GM18505 (cell line): ENCODE data around the gene KCND1.

ENCODE experiments used
- ATAC-seq: cut with Tn5 transposase; IDR thresholded peaks from one replicate; pipeline ENCODE4 v1.9.1; 2021; ENCODE audit not compliant: unreplicated experiment
- POLR2A ChIP-seq: IDR thresholded peaks from 4 replicates; pipeline ENCODE4 v1.6.1; 2011; ENCODE audit warnings: borderline replicate concordance; ENCODE audit not compliant: insufficient read depth, insufficient read length; ENCODE audit errors: extremely low read depth

The KCND1 gene

GRCh38 chrX:48965959-48966358, 5.7 kb downstream of the KCND1 start:
- TF ChIP-seq POLR2A, result no peak
- no peak for ATAC-seq

DNA sequence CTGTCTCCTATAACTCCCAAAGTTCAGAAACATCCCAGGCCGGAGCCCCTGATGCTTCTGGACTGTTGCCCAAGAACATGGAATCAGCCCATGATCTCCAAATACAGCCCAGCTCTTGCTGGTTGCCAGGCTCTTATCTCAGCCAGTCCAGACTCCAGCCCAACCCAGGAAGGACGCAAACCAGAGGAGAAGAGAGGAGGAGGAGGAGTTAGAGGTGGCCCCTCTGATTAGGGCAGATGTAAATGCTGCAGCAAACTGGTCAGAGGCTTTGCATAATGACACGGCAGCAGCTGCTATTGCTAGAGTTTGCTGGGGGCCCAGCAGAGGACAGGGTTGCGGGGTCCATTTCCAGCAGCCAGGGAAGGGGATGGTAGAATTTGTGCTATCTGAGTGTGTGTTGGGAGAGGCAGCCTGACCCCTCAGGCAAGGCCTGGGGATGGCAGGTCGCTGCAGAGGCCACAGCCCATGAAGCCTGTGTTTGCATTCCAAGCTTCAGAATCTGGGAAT, 10.0 kb downstream of the KCND1 start:
- no peak for ATAC-seq
- TF ChIP-seq POLR2A, result no peak

DNA sequence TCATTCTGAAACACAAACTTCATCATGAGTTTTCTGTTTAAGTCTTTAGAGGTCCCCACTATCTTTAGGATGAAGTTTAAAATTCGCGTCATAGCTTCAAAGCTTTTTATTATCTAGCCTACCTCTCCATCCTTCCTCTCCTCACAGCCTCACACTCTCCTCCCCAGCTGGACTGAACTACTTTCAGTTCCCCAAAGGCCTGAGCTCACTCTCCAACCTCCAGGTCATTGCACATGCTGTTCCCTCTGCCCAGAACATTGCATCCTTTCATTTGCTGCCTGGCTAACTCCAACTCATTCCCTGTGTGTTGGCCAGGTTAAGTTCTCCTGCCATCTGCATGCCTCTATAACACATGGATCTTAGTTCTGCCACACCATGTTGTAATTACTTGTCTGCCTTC, 11.4 kb downstream of the KCND1 start:
- no peak for TF ChIP-seq POLR2A
- no peak for ATAC-seq

- ATAC-seq, result no peak
Measured at GRCh38 chrX:48958635-48959094, 13.0 kb downstream of the KCND1 start.

GRCh38 chrX:48957827-48958634, 13.6 kb downstream of the KCND1 start:
- peak; percentile 73 for ATAC-seq
- peak; percentile 28 for TF ChIP-seq POLR2A

More at GRCh38 chrX:48958635-48959094, 13.0 kb downstream of the KCND1 start:
- TF ChIP-seq POLR2A, result no peak

DNA sequence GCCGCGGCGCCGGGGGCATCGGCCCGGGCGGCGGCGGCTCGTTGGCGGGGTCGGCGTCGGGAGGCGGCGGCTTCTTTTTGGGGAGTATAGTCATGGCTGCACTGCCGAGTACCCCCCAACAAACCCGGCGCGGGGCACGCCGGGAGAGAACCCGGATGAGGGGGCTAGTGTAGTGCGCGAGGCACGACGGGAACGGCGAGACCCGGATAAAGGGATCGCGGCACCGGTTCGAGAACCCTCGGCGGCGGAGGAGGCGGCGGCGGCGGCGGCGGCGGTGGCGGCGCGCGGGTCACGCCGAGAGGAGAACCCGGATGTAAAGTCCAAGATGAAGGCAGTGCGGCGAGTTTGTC, 14.2 kb downstream of the KCND1 start, which contains the start of gene OTUD5:
OTUD5 (minus strand) TSS at position 131 of the 350 bp plus-strand sequence; CDS start at position 94, 37 bp downstream.
- peak; percentile 40 for ATAC-seq
- TF ChIP-seq POLR2A, result peak; percentile 54

DNA sequence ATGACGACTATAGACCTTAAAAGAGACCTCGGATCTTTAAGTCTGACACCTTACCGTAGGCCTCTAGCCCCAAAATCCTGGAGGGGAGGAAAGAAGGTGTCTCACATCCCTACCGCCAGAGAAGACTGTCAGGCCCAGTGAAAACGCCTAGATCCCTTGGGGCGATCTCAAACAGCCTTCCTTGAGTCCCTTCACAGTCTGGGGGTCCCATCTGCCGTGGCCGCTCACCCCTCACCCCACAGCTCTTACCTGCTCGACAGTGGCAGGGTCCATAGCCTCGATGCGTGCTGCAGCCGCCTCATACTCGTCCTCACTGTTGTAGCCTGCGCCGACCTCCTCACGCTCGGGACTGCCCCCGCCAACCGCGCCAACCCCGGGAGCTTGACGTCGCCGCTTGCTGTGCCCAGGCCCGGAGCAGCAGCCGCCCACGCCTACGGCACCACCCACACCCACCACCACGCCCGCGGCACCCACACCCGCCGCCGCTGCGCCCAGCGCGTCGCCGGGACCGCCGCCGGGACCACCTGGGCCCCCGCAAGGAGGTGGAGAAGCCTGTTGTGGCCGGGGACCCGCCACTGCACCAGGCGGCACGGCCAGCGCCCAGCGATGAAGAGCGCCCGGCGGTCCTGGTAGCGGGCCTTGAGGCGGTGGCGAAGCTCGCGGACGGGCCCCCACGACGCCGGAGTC, 14.8 kb downstream of the KCND1 start:
- ATAC-seq, result no peak
- no peak for TF ChIP-seq POLR2A

DNA sequence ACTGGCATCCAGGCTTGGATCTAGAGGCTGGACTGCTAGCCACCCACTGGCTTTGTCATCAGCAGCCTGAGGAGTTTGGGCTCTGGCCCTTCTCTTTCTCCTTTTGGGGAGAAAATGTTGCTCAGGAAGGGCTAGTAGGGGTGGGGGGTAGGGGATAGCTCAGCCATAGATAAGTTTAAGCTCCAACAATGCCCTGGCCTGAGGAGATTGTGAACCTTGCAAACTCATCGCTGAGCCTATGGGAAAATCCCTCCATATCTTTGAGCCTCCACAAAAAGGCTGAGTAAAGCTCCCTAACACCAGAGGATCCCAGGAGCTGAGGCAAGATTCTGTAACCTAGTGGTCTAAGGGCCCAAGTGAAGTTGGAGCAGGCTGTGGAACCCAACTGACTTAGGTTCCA, 23.1 kb downstream of the KCND1 start:
- TF ChIP-seq POLR2A, result no peak
- ATAC-seq, result no peak

DNA sequence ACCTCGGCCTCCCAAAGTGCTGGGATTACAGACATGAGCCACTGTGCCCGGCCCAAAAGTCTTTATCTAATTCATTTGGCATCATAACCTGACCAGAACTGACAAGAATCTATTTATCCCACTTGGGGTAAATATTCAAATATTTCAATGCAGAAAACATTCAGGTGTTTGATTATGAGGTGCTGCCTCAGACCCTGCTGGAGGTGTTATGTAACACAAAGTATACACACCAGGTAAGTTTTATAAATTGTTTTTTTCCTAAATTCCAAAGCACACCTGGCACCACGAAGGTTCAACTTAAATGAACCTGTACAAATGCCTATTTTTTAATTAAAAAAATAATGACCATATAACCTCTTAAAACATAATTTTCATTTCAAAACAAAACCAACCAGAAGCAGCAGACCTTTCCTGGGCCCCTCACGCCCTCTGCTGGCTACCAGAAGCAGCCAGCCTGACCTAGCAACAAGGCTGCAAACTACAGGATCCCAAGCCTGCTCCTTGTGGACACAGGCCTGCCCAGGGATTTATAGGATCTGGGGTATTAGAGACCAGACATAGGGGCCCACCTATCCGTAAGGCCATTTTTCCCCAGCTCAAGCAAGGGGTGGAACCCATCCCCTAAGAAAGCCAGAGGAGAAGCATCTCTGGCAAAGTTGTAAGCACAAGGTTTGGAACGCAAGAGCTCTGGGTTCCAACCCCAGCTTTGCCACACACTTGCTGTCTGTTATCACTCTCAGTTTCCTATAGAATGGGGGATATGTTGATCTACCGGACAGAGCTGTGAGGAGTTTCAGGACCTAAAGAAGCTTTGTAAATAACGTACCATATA, 25.9 kb downstream of the KCND1 start:
- ATAC-seq, result no peak
- no peak for TF ChIP-seq POLR2A

DNA sequence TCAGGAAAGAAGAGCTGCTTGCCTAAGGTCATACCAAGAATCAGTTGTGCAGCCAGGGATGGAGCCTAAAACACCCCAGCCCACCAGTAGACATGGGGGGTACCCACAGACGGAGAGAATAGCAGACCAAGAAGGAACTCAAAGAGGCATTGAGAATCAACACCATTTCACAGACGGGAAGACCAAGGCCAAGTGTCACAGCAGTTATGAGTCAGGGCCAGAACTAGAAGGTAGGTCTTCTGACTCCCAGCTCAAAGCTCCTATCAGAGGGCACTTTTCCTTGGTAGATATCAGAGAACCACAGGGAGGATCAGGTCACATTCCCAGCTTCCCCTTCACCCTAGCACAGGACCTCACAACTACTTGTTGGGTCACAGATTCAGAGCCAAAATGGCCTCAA, 28.7 kb downstream of the KCND1 start:
- TF ChIP-seq POLR2A, result no peak
- ATAC-seq, result no peak

- no peak for TF ChIP-seq POLR2A
- ATAC-seq, result no peak
Measured at GRCh38 chrX:48940404-48940955, 31.2 kb downstream of the KCND1 start.

GRCh38 chrX:48939524-48940228, 32.0 kb downstream of the KCND1 start:
- TF ChIP-seq POLR2A, result peak; percentile 24
- no peak for ATAC-seq
